Stimulated activated CD8-positive, alpha-beta memory T cell treated with anti-CD3 and anti-CD28 coated beads, Interleukin-7, amount 100 ng/mL, for 24 hours (primary cell): ENCODE results near the gene NT5C1A.

Experiments used
- DNase-seq: peaks from one replicate; pipeline ENCODE4 v3.0.0-alpha.2; 2020; ENCODE audit warnings: low read depth

The NT5C1A gene

DNA sequence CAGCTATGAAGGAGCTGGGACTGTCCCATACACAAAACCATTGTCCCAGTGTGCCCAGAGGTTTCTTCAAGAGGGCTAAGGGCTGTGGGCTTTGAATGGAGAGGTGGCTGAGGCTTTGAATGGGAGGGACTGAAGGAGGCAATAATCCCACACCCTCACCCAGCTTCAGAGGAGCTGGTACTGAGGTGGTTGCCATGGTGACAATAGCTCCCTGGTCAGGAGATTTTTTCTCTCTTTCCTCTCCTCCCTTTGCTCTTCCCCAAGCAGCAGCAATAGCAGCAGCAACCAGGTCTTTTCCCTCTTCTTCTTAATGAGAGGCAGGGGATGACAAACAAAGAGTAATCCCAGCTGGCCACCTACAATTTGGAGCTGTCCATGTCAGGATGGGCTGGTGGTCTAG is 17.7 kb upstream of the NT5C1A start:
- no peak for DNase-seq

DNA sequence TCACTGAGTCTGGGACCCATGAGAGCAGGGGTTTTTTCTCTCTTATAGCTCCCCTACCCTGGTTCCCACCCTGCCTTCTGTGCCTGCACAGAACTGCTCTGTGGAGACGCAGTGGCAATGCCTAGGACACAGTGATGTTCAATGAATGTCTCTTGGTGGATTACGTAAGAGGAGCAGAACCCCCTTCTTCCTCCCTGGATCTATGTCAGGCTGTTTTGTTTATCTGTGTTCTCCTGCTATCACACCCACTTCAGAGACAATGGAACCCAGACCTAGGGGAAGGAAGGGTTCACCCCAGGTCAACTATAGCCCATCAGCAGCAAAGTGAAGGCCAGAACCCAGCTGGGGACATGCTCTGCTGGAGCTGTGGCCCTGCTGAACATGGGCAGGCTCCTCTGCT is 17.3 kb upstream of the NT5C1A start:
- DNase-seq, result no peak

DNA sequence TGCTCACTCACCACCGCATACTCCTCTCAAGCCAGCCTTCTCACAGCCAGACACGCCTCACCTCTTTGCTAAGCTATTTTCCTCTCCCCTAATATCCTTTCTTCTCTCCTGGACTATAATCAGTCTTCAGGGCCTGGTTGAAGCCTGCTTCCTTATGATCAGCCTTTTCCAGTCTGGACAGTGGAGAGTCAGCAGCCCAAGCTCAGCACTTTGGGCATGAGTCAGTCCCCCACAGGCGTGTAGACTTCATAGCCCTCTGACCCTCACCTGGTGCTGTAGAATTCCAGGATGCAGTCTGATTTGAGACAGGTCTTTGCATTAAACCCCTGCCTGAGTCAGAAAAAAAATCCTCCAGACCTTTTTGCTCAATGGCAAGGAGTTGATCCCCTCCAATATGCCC is 16.8 kb upstream of the NT5C1A start:
- no peak for DNase-seq

DNA sequence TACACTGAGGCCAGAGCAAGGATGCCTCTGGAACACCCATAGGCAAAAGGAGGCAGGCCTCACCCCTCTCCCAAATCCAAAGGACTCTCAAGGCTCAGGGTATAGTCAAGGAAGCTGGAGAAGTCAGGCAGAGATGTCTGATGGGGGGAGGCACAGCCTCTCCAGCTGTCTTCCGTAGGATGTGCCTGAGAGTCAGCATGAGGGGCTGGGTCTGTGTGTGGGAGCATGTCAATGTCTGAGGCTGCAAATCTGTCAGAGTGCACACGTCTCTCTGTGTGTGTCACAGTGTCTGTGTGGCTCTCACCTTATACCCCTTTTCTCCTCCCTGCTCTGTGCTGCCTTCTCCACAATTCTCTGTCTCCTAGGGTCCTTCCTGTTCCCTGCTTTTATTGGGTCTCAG is 15.3 kb upstream of the NT5C1A start:
- no peak for DNase-seq

DNA sequence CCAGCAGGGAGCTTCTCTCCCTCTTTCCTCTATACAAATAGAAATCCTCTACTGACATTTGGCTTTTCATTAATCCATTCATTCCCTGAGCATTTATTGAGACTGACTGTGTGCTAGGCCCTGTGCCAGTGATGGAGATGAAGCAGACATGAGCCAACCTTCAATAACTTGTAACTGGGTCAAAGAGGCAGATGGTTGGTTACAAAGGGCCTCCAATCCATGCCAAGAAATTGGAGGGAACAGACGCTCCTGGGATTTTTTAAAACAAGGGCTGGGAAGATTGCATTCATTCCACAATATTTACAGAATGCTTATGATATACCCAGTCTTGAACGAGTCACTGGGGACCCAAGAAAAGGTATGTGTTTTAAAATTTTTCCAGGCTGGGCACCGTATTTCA is 13.2 kb upstream of the NT5C1A start:
- DNase-seq, result no peak

DNA sequence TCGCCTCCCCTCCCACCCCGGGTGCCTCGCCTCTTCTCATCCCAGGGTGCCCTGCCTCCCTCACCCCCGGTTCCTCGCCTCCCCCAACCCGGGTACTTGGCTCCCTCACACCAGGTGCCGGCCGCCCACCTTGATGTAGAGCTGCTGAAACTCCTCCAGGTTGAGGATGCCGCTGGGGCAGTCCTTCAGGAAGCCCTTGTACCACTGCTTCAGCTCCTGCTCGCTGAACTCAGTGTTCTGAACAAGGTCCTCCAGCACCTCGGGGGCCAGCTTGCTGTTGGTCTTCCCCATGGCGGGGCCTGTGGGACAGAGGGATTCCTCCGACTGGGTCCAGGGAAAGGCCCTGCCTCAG is 12.4 kb upstream of the NT5C1A start:
- DNase-seq, result no peak

DNA sequence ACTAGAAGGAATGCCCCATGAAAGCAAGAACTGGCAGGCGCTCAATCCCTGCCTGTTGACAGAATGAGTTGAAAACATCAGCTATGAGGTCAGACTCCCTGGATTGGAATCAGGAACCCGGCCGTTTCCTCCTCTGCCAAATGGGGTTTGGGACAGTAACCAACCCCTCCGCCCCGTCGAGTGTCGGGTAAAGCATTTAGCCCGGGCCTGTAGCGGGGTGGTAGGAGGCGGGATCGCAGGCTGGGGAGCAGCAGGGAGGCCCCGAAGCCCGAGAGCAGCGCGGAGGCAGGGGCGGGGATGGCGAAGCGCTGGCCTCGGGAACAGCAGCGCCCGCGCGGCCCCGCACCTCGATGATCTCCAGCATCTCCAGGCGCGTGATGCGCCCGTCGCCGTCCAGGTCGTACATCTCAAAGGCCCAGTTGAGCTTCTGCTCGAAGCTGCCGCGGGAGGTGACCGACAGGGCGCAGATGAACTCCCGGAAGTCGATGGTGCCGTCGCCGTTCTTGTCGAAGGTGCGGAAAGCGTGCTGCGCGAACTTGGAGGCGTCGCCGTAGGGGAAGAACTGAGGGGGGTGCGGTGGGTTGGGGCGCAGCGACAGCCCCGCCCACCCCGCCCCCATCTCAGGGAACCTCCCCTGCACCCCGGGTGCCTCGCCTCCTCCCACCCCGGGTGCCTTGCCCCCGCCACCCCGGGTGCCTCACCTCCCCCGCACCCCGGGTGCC is 11.8 kb upstream of the NT5C1A start:
- no peak for DNase-seq

DNA sequence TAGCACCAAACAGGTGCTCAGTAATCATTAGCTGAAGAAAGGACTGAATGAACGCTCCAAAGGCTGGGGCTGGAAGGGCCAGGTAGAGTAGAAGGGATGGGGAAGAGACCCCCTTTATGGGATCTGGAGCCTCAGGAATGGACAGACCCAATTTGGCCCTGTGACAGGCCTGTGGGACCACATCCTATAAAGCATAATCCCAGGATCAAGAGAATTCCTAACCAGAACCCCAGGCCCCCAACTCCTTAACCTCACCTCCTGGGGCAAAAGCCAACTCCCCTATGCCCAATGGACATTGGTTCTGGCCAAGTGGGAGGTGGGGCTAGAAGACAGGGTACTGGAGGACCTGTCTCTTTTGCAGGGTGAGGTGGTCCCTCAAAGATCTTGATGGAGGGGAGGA is 10.1 kb upstream of the NT5C1A start:
- DNase-seq, result no peak

DNA sequence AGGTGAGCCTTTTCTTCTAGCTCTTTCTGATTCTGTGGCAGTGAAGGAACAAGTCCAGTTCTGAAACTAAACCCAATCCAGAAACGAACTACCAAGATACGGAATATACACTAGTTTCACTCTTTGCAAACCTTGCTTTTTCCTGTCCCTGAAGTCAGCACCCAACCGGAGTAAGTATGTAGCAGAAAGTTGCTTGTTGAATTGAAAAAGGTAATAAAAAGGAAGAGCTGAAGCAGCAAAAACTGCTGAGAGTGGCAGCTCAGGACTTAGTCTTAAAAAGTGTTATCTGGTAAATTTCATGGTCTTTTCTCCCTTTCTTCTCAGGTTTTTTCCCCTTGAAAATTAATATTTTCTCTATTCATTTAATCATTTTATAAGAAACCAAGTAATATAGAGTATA is 9.4 kb upstream of the NT5C1A start:
- no peak for DNase-seq

DNA sequence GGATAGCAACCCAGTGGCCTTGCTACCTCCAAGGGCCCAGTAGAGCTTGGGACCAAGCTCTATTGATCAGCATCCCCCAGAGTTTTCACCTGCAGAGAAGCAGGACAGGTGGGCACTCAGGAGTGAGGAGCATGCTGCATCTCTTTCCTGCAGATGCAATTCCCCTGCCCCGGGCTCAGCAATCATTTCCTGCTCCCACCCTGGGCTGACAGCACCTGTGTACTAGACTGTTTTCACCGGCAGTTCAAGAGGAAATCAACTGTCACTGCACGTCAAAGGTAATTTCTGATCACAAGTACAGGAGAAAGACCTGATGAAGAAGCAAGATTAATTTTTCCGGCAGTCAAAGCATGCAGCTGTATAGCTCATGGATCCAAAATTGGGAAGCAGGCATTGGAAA is 8.8 kb upstream of the NT5C1A start:
- no peak for DNase-seq

DNA sequence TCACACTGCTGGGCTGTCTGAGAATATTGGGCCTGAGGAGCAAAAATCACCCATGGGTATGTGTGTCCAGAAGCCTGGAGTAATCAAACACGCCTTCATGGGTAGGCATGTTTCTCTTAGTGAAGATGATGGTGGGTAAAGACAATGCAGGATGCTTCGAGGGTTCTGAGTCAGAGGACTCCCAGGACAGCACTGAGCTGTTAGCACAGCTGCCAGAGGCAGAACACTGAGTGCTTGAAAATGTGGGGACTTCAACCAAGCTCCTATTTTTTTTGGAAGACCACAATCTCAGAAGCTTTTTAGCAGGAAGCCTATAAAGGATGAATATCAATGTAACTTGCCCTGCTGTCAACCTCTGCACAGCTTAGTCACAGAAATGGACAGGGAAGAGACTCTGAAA is 7.9 kb upstream of the NT5C1A start:
- no peak for DNase-seq

DNA sequence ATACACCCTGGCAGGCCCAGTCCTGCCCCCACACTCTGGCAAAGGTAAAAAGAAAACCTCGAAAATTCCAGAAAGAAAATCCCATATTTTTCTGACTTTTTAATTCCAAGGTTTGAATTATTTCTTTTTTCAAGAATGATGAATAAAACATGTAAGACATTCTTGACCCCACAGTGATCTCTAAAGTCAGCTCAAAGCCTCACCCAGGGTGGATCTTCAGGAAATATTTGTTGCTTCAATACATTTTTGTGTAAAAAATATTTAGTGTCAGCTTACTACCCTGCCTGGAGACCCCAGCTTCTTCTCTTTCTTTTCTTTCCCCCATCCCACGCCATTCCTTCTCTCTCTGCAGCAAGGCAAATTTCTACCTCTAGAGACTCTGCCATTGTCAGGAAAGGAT is 7.0 kb upstream of the NT5C1A start:
- no peak for DNase-seq

DNA sequence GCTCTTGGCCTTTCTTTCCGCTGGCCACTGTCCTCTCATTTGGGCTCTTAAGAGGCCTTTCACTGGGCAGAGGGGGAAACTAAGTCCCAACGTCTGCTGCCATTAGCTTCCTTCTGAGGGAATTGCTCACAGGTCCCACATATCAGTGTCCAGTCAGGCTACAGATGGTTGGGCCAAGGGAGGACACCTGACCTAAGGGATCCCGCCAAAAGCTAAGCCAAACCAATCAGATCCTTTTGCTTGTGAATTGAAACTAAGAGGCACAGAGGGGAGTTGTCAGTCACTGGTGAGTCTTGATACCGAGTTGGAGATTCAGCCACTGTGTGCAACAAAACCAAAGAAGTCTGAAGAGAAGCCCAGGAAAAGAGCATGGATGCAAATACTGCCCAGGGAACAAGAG is 5.7 kb upstream of the NT5C1A start:
- no peak for DNase-seq

DNA sequence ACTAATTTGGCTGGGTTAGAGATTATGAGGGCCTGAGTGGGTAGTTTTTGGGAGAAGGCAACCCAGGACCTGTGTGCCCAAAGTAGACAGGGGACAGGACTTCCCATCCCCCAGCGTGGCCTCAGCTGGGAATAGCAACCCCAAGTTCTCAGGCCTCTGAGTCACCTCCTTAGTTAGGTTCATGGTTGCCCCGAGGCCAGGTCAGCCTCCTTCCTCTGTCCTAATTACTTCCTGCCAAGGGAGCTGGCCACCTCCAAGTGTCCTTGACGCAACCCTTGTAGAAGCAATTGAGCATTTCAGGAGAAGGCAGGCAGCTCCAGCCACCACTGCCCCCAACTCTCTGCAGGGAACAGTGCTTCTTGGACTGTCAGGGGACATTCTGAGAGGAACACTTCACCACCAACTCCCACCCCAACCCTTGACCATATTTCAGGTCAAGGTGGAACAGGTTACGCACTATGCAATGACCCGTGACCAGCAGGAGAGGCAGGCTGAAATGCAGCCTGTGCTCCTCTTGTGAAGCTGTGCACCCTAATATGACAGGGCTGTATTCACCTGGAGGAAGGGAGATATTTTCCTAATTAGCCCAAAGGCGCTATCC is 5.1 kb upstream of the NT5C1A start:
- no peak for DNase-seq

DNA sequence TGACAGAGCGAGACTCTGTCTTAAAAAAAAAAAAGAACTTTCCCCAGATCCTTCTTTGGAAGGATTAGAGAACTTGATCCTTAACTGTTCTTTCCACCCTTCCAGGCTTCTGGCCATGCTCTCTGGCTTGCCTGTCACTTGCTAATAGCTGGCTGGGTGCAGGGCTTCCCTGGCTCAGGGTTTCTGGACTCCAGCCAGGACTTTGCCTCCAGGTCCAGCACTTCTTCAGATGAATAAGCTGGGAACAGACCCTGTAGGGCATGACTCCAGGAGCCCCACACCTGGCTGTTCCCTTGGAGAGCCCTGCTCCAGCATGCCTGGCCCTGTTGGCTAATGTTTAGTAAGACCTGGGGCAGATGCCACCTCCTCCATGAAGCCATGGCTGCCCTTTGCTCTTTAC is 3.3 kb upstream of the NT5C1A start:
- no peak for DNase-seq

DNA sequence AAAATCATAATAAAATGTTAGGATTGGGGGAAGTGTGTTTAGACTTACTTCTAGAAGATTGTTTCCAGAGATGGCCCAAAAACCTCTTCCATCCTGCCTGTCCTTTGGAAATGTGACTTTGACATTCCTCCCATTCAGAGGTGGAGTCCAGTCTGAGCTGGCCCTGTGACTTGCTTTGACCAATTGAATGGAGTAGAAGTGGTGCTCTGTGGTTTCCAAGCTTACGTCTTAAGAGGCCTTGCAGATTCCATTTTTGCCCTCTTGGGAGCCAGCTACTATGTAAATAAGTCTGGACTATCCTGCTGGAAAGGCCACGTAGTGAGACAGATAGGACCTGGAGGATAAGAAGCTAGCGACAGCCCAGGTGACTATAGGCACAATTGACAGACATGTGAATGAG is 1.3 kb upstream of the NT5C1A start:
- no peak for DNase-seq

DNA sequence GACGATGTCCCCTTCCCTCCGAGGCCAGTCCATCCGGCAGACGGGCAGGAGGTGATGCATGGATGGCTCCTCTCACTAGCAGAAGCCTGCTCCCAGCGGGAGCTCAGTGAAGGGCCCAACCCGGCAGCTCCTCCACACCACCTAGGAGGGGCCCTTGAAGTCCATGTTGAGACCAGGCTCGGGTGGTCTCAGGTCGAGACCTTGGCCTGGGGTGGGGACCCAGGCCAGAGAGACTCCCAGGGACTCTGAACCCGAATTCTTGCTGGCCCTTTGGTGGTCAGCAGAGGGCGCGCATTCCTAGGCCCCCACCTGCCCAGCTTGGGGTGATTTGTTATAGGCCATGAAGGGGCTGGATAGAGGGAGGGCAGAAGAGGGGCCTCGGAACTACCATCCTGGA is 642 bp upstream of the NT5C1A start:
- no peak for DNase-seq

DNA sequence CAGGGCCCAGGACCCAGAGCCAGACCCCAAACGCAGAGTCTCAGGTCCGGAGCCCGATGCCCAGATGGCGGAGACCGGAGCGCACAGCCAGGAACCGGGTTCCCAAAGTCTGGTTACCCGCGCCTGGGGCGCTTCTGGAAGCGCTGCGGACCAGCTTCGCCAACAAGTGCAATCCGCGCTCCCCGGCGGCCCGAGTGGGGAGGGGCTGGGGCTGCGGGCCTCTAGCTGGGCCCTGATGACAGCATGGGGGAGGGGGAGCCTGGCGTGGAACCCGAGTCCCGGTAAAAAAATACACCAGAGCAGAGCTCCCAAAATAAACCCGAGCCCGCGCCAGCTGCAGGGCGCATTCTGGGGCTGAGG is 494 bp downstream of the NT5C1A start:
- DNase-seq, result no peak

DNA sequence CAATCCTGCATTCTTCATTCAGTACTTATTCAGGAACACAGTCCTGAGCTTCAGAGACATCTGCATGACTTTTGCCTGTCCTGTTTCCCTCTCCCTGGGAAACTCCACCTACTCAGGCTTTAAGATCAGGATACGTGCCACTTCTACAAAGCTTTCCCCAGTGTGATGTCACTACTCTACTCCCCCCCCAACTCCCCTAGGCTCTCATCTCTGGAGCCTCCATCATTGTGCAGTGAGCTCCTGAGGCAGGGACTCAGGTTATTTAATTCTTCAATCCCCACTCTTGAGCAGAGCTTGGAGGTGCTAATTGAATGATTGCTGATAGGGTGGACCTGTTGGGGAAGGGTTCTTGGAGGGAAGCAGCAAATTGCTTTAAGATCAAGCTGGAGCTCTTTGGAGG is 1.2 kb downstream of the NT5C1A start:
- no peak for DNase-seq

DNA sequence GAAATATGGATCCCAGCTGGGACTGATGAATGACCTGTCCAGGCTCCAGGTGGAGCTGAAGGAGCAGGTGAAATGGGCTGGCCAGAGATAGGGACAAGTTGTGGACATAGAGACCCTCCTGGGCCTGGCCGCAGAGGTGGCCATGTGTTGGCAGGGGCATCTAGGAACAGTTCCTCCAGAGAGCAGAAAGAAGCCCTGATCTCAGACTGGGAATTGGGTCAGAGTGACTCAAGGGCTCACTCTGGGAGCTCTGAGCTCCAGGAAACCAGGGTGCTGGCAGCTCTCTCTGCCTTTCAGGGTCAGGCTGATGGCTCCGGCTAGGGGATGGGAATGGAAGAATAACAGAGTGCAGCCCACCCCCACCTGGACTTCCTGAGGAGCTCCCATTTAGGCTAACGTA is 3.0 kb downstream of the NT5C1A start:
- no peak for DNase-seq

DNA sequence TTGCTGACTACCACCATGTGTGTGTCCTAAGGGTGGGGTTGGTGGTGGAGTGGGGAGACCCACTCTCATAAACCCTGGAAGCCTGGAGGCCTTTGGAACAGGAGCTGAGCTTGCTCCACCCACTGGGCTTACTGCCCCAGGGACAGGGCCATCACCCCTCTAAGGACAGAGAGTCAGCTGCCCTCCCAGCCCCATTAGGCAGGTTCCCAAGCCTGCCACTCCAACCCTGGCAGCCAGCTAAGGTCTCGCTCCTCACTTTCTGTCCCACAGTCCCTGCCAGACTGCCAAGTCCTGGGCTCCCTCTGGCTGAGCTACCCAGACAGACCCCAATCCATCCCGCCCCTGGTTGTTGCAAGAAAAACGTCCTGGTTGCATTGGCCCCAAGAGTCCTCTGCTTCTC is 3.8 kb downstream of the NT5C1A start:
- no peak for DNase-seq

DNA sequence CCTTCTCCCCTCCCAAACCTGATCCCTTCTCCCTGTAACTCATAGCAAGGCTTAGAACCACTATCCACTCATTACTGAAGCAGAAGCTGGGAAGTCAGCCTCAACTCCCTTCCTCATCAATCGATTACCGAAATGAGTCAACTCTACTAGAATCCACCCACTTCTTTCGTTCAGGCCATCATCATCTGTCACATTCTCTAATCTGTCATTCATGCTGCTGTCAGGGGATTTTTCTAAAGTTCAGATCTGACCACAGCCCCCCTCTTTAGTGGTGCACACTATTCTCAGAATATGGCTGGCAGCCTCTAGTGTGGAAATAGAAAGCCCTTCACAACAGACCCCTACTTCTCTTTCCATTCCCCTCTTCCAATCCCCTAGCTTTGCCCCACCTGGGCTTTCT is 5.1 kb downstream of the NT5C1A start:
- DNase-seq, result no peak

DNA sequence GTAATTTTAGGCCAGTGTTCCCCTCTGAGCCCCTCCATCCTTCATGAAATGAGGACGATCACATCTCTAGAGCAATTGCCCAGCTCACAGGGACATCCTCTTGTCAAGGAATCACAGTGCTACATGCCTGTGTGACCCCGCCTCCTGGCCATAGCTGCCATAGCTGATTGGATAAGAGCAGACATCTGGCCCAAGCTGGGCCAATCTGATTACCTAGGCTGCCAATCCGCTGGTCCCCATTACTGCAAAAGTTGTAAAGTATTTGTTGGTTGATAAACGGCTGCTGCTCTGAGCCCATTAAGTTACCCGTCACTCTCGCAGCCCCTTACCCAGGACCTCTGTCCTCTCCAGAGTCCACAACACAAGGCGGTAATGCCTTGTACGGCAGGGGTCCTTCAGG is 8.3 kb downstream of the NT5C1A start:
- DNase-seq, result no peak

DNA sequence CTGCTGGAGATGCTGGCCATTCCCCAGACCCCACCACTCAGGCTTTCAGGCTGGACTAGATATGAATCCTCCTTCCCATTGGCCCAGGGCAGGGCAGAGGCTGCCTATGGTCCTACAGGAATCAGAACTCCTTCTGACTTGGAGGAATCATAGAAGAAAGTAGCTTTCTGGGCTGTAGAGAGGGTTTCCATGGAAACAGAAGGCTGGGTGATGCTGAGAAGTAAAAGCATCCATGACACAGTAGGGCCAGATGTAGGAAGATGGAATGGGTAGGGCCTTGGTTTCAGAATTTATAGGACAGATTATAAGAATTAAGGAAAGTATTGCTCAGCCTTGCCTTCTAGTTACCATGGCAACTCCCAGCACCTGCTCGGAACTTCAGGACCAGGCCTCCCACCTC is 9.0 kb downstream of the NT5C1A start:
- DNase-seq, result no peak

DNA sequence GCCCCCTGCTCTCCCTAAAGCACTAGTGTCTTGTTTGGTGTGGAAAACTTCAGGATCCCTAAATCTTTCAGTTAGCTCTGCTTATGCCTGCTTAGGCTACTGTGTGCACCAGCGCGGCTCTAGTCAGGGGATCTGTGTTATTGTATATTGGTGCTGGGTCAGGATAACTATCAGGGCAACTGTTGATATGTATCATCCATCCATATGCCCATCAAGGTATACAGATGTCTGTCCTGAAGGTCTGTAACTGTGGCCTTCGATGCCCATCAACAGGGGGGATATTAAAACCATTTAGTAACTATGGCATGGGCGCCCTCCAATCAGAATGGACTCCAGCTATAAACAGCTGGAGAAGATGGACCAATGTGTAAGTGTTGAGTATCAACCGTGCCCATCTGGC is 12.4 kb downstream of the NT5C1A start:
- DNase-seq, result no peak
